ENCODE measurements around the gene BAMBI.

- no peak for TF ChIP-seq EZH2 (IDR thresholded peaks at IDR 0.05; ENCODE audit: borderline replicate concordance, low read depth, low read length, severe bottlenecking)
- TF ChIP-seq, protein P1, sequence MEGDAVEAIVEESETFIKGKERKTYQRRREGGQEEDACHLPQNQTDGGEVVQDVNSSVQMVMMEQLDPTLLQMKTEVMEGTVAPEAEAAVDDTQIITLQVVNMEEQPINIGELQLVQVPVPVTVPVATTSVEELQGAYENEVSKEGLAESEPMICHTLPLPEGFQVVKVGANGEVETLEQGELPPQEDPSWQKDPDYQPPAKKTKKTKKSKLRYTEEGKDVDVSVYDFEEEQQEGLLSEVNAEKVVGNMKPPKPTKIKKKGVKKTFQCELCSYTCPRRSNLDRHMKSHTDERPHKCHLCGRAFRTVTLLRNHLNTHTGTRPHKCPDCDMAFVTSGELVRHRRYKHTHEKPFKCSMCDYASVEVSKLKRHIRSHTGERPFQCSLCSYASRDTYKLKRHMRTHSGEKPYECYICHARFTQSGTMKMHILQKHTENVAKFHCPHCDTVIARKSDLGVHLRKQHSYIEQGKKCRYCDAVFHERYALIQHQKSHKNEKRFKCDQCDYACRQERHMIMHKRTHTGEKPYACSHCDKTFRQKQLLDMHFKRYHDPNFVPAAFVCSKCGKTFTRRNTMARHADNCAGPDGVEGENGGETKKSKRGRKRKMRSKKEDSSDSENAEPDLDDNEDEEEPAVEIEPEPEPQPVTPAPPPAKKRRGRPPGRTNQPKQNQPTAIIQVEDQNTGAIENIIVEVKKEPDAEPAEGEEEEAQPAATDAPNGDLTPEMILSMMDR (IDR thresholded peaks at IDR 0.05; ENCODE audit: borderline replicate concordance, extremely low read depth, low read length, poor library complexity, severe bottlenecking) = no peak
These were observed 10.3 kb downstream of the BAMBI start for GRCh38 chr10:28687683-28688001.

Data from DND-41 (cell line).